ENCODE measurements around the gene GBP4. TPM values are rescaled to one million over a fixed set of nuclear protein-coding genes. Genes with fewer than 3 reads are reported as not detected.

GBP4 gene
- total and polyA plus RNA-seq, 2 of the 4 experiments (the other 2 are of a cell fraction) = not detected

- Histone ChIP-seq H3K9ac (ENCODE audit: low read depth, low read length) (no peak overlapping the region), H3K9me1 (ENCODE audit: insufficient read depth, low read length) (no peaks in the 10 kb centered on the region), H2BK120ac (ENCODE audit: low read depth, low read length) (no peak overlapping the region), H3K14ac (replicated peaks; ENCODE audit: low read depth, low read length) (no peak overlapping the region), H2BK20ac (ENCODE audit: low read depth, low read length) (no peak overlapping the region), H3K36me3 (ENCODE audit: control insufficient read depth, insufficient read depth, low read length) (no peaks in the 10 kb centered on the region), H2BK15ac (ENCODE audit: low read depth, low read length) (no peak overlapping the region), H4K5ac (ENCODE audit: low read depth, low read length) (no peak overlapping the region), H3K27ac (ENCODE audit: insufficient read depth, low read length) (no peak overlapping the region), H3K27me3 (ENCODE audit: control insufficient read depth, insufficient read depth, low read length) (no peaks in the 10 kb centered on the region), H3K4me3 (ENCODE audit: insufficient read depth, low read depth, low read length) (no peak overlapping the region), H3K23ac (ENCODE audit: low read depth, low read length) (no peak overlapping the region), H2AK9ac (replicated peaks; ENCODE audit: low read depth, low read length, poor library complexity) (no peak overlapping the region), H3K18ac (ENCODE audit: low read depth, low read length) (no peak overlapping the region), H4K20me1 (ENCODE audit: insufficient read depth, low read length) (no peaks in the 10 kb centered on the region), H3K4ac (ENCODE audit: low read depth, low read length) (no peak overlapping the region), H3K9me3 (ENCODE audit: control insufficient read depth, insufficient read depth, low read length) (no peaks in the 10 kb centered on the region), H3K4me1 (ENCODE audit: control insufficient read depth, insufficient read depth, low read length) (no peaks in the 10 kb centered on the region), H4K91ac (ENCODE audit: insufficient read depth, low read depth, low read length) (no peak overlapping the region), H2AFZ (replicated peaks; ENCODE audit: low read length, poor library complexity) (no peak overlapping the region), H2BK5ac (ENCODE audit: low read depth, low read length, poor library complexity, severe bottlenecking) (no peak overlapping the region), H3K56ac (ENCODE audit: extremely low read depth, insufficient read depth, low read length) (no peak overlapping the region), H3K79me1 (ENCODE audit: low read depth in 1 of 2, low read length in 2 of 2) (no peaks in the 10 kb centered on the region), H4K8ac (ENCODE audit: low read depth in 2 of 2, low read length in 2 of 2) (no peak overlapping the region), H3K4me2 (ENCODE audit: low read depth, low read length) (no peak overlapping the region), H2AK5ac (ENCODE audit: low read depth, low read length) (no peak overlapping the region)
- ChIA-PET POLR2A (ENCODE audit: unreplicated experiment) (no interaction called here), CTCF (no interaction called here)
- in situ Hi-C loops (cut with MboI; ENCODE audit: low sequenced_read_pairs) = no loop called here
- dilution Hi-C loops (cut with HindIII; ENCODE audit: low sequenced_read_pairs, unreplicated experiment) = no loop called here
- ATAC-seq (ENCODE audit: low read depth) (no peak), DNase-seq (no peak)
- TF ChIP-seq, protein P1, sequence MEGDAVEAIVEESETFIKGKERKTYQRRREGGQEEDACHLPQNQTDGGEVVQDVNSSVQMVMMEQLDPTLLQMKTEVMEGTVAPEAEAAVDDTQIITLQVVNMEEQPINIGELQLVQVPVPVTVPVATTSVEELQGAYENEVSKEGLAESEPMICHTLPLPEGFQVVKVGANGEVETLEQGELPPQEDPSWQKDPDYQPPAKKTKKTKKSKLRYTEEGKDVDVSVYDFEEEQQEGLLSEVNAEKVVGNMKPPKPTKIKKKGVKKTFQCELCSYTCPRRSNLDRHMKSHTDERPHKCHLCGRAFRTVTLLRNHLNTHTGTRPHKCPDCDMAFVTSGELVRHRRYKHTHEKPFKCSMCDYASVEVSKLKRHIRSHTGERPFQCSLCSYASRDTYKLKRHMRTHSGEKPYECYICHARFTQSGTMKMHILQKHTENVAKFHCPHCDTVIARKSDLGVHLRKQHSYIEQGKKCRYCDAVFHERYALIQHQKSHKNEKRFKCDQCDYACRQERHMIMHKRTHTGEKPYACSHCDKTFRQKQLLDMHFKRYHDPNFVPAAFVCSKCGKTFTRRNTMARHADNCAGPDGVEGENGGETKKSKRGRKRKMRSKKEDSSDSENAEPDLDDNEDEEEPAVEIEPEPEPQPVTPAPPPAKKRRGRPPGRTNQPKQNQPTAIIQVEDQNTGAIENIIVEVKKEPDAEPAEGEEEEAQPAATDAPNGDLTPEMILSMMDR (conservative IDR thresholded peaks at IDR 0.05; ENCODE audit: low read depth, low read length) = no peak
- TF ChIP-seq MXI1 (IDR thresholded peaks at IDR 0.05; ENCODE audit: borderline replicate concordance, low read depth, low read length) (no peak), FOS (IDR thresholded peaks at IDR 0.05; ENCODE audit: low read depth, low read length) (no peak), MAZ (IDR thresholded peaks at IDR 0.05; ENCODE audit: borderline replicate concordance, low read depth, low read length) (no peak), SMC3 (IDR thresholded peaks at IDR 0.05; ENCODE audit: low read depth, low read length) (no peak), MAFK (IDR thresholded peaks at IDR 0.05; ENCODE audit: low read depth, low read length) (peak; percentile 96), RFX5 (IDR thresholded peaks at IDR 0.05; ENCODE audit: low read depth, low read length) (no peak), NFE2L2 (IDR thresholded peaks at IDR 0.05; ENCODE audit: low read depth, low read length) (no peak)
- BruUV-seq (replicated peaks) = no TSS peak
- no CpG with 5 or more reads among the region's 4 CpGs for WGBS, 2 experiments (ENCODE audit: extremely low coverage in 2 of 2, insufficient read length in 1 of 2)
- intact Hi-C loops (cut with micrococcal nuclease) = no loop called here
Observed at GRCh38 chr1:89170170-89171066, 28.3 kb downstream of the GBP4 start.
